Body of pancreas (tissue), 4 donors: Measurements from ENCODE around the gene BDP1.

Experiments
- POLR2A ChIP-seq, 3 donors: fragments of 450-650 bp; IDR thresholded peaks; one replicate each; pipeline ENCODE4 v1.6.1; 2016; ENCODE audit warnings: antibody characterized with exemption in 3 of 3, mild to moderate bottlenecking in 2 of 3
- TF ChIP-seq, protein P1 (sequence below), 7 experiments: fragments of 450-650 bp in 4 of 7; fragments of 200-600 bp in 3 of 7; sonication (generic) in 3 of 7; IDR thresholded peaks; one replicate each; pipeline ENCODE4 v1.5.1; 2016 to 2019; ENCODE audit warnings: antibody characterized with exemption in 7 of 7

DNA sequence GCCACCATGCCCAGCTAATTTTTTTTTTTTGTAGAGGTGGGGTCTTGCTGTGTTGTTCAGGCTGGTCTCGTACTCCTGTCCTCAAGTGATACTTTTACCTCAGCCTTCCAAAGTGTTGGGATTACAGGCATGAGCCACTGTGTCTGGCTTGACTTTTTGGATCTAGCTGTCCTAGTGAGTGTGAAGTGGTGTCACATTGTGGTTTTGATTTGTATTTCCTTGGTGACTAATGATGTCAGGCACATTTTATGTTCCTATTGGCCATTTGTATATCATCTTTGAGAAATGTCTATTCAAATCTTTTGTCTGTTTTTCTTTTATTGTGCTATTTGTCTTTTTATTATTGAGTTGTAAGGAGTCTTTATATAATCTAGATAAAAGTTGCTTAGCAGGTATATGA lies 78.2 kb downstream of the BDP1 start:
- TF ChIP-seq, protein P1, sequence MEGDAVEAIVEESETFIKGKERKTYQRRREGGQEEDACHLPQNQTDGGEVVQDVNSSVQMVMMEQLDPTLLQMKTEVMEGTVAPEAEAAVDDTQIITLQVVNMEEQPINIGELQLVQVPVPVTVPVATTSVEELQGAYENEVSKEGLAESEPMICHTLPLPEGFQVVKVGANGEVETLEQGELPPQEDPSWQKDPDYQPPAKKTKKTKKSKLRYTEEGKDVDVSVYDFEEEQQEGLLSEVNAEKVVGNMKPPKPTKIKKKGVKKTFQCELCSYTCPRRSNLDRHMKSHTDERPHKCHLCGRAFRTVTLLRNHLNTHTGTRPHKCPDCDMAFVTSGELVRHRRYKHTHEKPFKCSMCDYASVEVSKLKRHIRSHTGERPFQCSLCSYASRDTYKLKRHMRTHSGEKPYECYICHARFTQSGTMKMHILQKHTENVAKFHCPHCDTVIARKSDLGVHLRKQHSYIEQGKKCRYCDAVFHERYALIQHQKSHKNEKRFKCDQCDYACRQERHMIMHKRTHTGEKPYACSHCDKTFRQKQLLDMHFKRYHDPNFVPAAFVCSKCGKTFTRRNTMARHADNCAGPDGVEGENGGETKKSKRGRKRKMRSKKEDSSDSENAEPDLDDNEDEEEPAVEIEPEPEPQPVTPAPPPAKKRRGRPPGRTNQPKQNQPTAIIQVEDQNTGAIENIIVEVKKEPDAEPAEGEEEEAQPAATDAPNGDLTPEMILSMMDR (IDR thresholded peaks at IDR 0.05) = no peak
- no peak for TF ChIP-seq POLR2A (IDR thresholded peaks at IDR 0.05)
